Small intestine (tissue), 7 donors: ENCODE measurements around the gene CREBRF. TPM values are rescaled to one million over a fixed set of nuclear protein-coding genes. Genes with fewer than 3 reads are reported as not detected.
"Not testable (repeated sequence)": the region's sequence is repeated elsewhere in the genome, so short reads cannot be mapped to it uniquely, and the experiment has no call there.

ENCODE experiments used
- DNase-seq, 2 donors: peaks; one replicate each; pipeline versions ENCODE4 v3.0.0 to v3.0.0-alpha.2; 2013
- FAIRE-seq: peaks from 2 replicates; lab custom pipeline; 2012; peaks lifted over from hg19 to GRCh38; lab: Jason Lieb, UNC
- H3K27ac ChIP-seq, 3 donors: one replicate each; pipeline ENCODE4 v1.5.1; 2013; ENCODE audit warnings: low read length in 2 of 3, mild to moderate bottlenecking in 2 of 3, control low read depth in 1 of 3, inconsistent platforms in 1 of 3, low read depth in 1 of 3, moderate library complexity in 1 of 3
- H3K27me3 ChIP-seq, 3 donors: one replicate each; pipeline ENCODE4 v1.6.1; 2013; ENCODE audit warnings: low read length in 3 of 3, inconsistent platforms in 1 of 3; ENCODE audit not compliant: control insufficient read depth in 3 of 3, insufficient read depth in 3 of 3
- H3K36me3 ChIP-seq, 3 donors: one replicate each; pipeline ENCODE4 v1.6.1; 2013; ENCODE audit warnings: low read length in 3 of 3, inconsistent platforms in 1 of 3, low read depth in 1 of 3, mild to moderate bottlenecking in 1 of 3, moderate library complexity in 1 of 3; ENCODE audit not compliant: control insufficient read depth in 3 of 3, insufficient read depth in 2 of 3
- H3K4me1 ChIP-seq, 3 donors: one replicate each; pipeline ENCODE4 v1.6.1; 2013; ENCODE audit warnings: low read length in 2 of 3, inconsistent platforms in 1 of 3, low read depth in 1 of 3, mild to moderate bottlenecking in 1 of 3, moderate library complexity in 1 of 3; ENCODE audit not compliant: control insufficient read depth in 3 of 3, insufficient read depth in 2 of 3
- H3K4me3 ChIP-seq, 3 donors: one replicate each; pipeline ENCODE4 v1.5.1; 2013; ENCODE audit warnings: low read length in 3 of 3, control low read depth in 1 of 3, inconsistent platforms in 1 of 3, low read depth in 1 of 3, mild to moderate bottlenecking in 1 of 3, moderate library complexity in 1 of 3
- H3K9me3 ChIP-seq, 2 donors: one replicate each; pipeline ENCODE4 v1.6.1; 2013; ENCODE audit warnings: low read depth in 1 of 2, low read length in 1 of 2; ENCODE audit not compliant: control insufficient read depth in 2 of 2, insufficient read depth in 1 of 2
- WGBS, 3 donors: extraction: QIAGEN DNeasy Blood & Tissue Kit; methylation state at CpG; one replicate each; pipeline ENCODE4 v1.1.7; 2013; 5-methylcytosine and 5-hydroxymethylcytosine counted together
- polyA plus RNA-seq, 4 donors: library from polyadenylated mRNA; stranded (reverse) in 3 of 4; unstranded in 1 of 4; fragments of 200-250 nt in 3 of 4; fragments of 120-200 nt in 1 of 4; gene quantifications; one replicate each; pipeline versions ENCODE4 v1.2.1 to v1.2.3, GENCODE V29; 2013
- donor health status: healthy with polysubstance abuse.
- donor health status: control.
- donor health status: control.
- donor health status: Bipolar disorder and iron deficiency.
- donor health status: healthy.

CREBRF gene
- polyA plus RNA-seq, 4 donors, result 3.8 to 26.0 (median 6.1) TPM

GRCh38 chr5:173075137-173075843 is 19.1 kb downstream of the CREBRF start:
- no peak for DNase-seq
- Histone ChIP-seq H3K36me3 (peaks cover 0 to 3% (median 0%) of the 10 kb centered on the region in 3 donors), H3K9me3 (peaks cover 0 to 10% of the 10 kb centered on the region in 2 donors), H3K4me3 (no peak overlapping the region), H3K27ac (no peak overlapping the region), H3K4me1 (no peaks in the 10 kb centered on the region), H3K27me3 (no peaks in the 10 kb centered on the region)
- no peak for FAIRE-seq
- 84 to 97% (median 88%) methylated on average over 5 of the region's 5 CpGs for WGBS, 3 donors

- peaks cover 0 to 10% of the 10 kb centered on the region in 2 donors for H3K9me3 ChIP-seq
- 93 to 96% (median 95%) methylated on average over 5 of the region's 5 CpGs for WGBS, 3 donors
- H3K4me3 ChIP-seq, result no peak overlapping the region
- H3K4me1 ChIP-seq, result no peaks in the 10 kb centered on the region
- DNase-seq, result no peak
- H3K27ac ChIP-seq, result no peak overlapping the region
- FAIRE-seq, result no peak
- H3K36me3 ChIP-seq, result peaks cover 0 to 3% (median 2%) of the 10 kb centered on the region in 3 donors
- H3K27me3 ChIP-seq, result no peaks in the 10 kb centered on the region
These were observed 19.8 kb downstream of the CREBRF start for GRCh38 chr5:173075970-173076369.

DNA sequence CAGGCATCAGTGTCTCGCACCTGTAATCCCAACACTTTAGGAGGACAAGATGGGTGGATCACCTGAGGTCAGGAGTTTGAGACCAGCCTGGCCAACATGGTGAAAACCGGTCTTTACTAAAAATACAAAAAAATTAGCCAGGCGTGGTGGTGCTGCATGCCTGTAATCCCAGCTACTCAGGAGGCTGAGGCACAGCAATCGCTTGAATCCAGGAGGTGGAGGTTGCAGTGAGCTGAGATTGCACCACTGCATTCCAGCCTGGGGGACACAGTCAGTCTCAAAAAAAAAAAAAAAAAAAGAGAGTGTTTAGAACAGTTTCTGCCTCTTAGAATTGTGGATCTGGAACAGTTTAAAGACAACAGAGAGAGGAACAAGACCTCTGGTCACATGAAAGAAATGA is 20.3 kb downstream of the CREBRF start:
- 95 to 96% (median 95%) methylated on average over 4 of the region's 4 CpGs for WGBS, 3 donors
- H3K4me3 ChIP-seq, H3K4me1 ChIP-seq, H3K27me3 ChIP-seq, DNase-seq, H3K27ac ChIP-seq, FAIRE-seq, H3K36me3 ChIP-seq: not testable (repeated sequence)
- H3K9me3 ChIP-seq, result peaks cover 0 to 10% of the 10 kb centered on the region in 2 donors

- Histone ChIP-seq H3K9me3 (peaks cover 0 to 10% of the 10 kb centered on the region in 2 donors), H3K4me3 (no peak overlapping the region), H3K36me3 (peaks cover 6 to 10% (median 9%) of the 10 kb centered on the region in 3 donors), H3K4me1 (no peaks in the 10 kb centered on the region), H3K27me3 (no peaks in the 10 kb centered on the region), H3K27ac (no peak overlapping the region)
- DNase-seq (no peak), FAIRE-seq (no peak)
- WGBS, 3 donors, result 80 to 90% (median 84%) methylated on average over 3 of the region's 3 CpGs
These were observed 22.7 kb downstream of the CREBRF start for GRCh38 chr5:173078878-173079277.

- WGBS, 3 donors, result 71 to 82% (median 81%) methylated on average over 1 of the region's 1 CpG
- Histone ChIP-seq H3K27ac (no peak overlapping the region), H3K9me3 (no peaks in the 10 kb centered on the region), H3K27me3 (no peaks in the 10 kb centered on the region), H3K4me3 (no peak overlapping the region), H3K4me1 (peaks cover 0 to 4% (median 0%) of the 10 kb centered on the region in 3 donors), H3K36me3 (peaks cover 6 to 21% (median 14%) of the 10 kb centered on the region in 3 donors)
- no peak for DNase-seq
- no peak for FAIRE-seq
These were observed 33.4 kb downstream of the CREBRF start for GRCh38 chr5:173089581-173089980.

DNA sequence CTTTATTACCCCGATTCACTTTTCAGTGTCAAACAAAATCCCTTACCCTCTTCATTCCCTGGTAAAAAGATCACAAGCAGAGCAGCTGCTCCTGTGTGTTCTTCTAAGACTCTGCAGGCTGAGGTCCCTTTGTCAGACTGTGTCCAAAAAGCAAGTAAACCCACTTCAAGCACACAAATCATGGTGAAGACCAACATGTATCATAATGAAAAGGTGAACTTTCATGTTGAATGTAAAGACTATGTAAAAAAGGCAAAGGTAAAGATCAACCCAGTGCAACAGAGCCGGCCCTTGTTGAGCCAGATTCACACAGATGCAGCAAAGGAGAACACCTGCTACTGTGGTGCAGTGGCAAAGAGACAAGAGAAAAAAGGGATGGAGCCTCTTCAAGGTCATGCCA is 34.5 kb downstream of the CREBRF start:
- Histone ChIP-seq H3K27me3 (no peaks in the 10 kb centered on the region), H3K4me1 (peaks cover 0 to 4% (median 0%) of the 10 kb centered on the region in 3 donors), H3K27ac (no peak overlapping the region), H3K4me3 (no peak overlapping the region), H3K9me3 (no peaks in the 10 kb centered on the region), H3K36me3 (peaks cover 6 to 19% (median 14%) of the 10 kb centered on the region in 3 donors)
- DNase-seq, result no peak
- WGBS, 3 donors, result 87 to 92% (median 89%) methylated on average over 2 of the region's 2 CpGs
- no peak for FAIRE-seq

- Histone ChIP-seq H3K4me3 (no peak overlapping the region), H3K27ac (no peak overlapping the region), H3K36me3 (peaks cover 5 to 17% (median 14%) of the 10 kb centered on the region in 3 donors), H3K27me3 (no peaks in the 10 kb centered on the region), H3K9me3 (no peaks in the 10 kb centered on the region), H3K4me1 (peaks cover 0 to 4% (median 0%) of the 10 kb centered on the region in 3 donors)
- 93 to 95% (median 94%) methylated on average over 5 of the region's 5 CpGs for WGBS, 3 donors
- DNase-seq, result no peak
- FAIRE-seq, result no peak
These were observed 35.8 kb downstream of the CREBRF start for GRCh38 chr5:173091981-173092380.

DNA sequence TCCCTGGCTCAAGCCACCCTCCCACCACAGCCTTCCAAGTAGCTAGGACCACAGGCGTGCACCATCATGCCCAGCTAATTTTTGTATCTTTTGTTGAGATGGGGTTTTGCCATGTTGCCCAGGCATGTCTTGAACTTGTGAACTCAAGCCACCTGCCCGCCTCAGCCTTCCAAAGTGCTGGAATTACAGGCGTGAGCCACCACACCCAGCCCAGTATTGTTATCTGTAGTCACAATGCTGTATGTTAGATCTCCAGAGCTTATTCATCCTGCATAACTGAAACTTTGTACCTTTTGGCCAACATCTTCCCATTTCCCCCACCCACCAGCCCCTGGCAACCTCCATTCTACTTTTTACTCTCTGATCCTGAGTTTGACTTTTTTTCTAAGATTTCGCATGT is 37.5 kb downstream of the CREBRF start:
- Histone ChIP-seq H3K4me1 (peaks cover 0 to 4% (median 0%) of the 10 kb centered on the region in 3 donors), H3K27ac (no peak overlapping the region), H3K9me3 (no peaks in the 10 kb centered on the region), H3K36me3 (peaks cover 5 to 14% (median 7%) of the 10 kb centered on the region in 3 donors), H3K27me3 (no peaks in the 10 kb centered on the region), H3K4me3 (no peak overlapping the region)
- FAIRE-seq (no peak), DNase-seq (peak in 1 of 2 donors; percentile 37)
- 41 to 72% (median 59%) methylated on average over 4 of the region's 4 CpGs for WGBS, 3 donors
